ENCODE measurements around the gene RNF11. TPM values are rescaled to one million over a fixed set of nuclear protein-coding genes. Genes with fewer than 3 reads are reported as not detected.

RNF11 gene
- total RNA-seq, 4 donors from 2014 or later, result 70.6 to 110 (median 82.8) TPM

DNA sequence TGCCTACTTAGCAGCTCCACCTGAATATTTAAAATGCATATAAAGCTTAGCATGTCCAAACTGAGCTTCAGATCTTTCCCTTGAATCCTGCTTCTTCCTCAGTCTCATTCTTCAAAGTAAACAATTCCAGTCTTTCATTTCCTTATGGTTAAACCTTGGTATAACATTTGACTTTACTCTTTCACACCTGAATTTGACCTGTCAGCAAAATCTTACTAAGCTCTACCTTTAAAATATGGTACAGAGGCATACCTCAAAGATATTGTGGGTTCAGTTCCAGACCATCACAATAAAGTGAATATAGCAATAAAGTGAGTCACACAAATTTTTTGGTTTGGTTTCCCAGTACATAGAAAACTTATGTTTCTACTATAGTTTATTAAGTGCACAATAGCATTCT lies 42.5 kb upstream of the RNF11 start:
- intact Hi-C loops (cut with DNase I), result loop anchor here (5.0 to 10.0 kb wide), 2 partner anchors 99 to 419 kb away; no protein-coding TSS in a partner anchor
- TF ChIP-seq, protein P1, sequence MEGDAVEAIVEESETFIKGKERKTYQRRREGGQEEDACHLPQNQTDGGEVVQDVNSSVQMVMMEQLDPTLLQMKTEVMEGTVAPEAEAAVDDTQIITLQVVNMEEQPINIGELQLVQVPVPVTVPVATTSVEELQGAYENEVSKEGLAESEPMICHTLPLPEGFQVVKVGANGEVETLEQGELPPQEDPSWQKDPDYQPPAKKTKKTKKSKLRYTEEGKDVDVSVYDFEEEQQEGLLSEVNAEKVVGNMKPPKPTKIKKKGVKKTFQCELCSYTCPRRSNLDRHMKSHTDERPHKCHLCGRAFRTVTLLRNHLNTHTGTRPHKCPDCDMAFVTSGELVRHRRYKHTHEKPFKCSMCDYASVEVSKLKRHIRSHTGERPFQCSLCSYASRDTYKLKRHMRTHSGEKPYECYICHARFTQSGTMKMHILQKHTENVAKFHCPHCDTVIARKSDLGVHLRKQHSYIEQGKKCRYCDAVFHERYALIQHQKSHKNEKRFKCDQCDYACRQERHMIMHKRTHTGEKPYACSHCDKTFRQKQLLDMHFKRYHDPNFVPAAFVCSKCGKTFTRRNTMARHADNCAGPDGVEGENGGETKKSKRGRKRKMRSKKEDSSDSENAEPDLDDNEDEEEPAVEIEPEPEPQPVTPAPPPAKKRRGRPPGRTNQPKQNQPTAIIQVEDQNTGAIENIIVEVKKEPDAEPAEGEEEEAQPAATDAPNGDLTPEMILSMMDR (IDR thresholded peaks at IDR 0.05), result no peak
- TF ChIP-seq POLR2A (IDR thresholded peaks at IDR 0.05), result no peak
- no peak for DNase-seq
- H3K9me3 ChIP-seq, result no peaks in the 10 kb centered on the region
- no peaks in the 10 kb centered on the region for H3K27me3 ChIP-seq
- H3K4me1 ChIP-seq, result no peaks in the 10 kb centered on the region
- no peaks in the 10 kb centered on the region for H3K36me3 ChIP-seq
- no peak overlapping the region for H3K27ac ChIP-seq
- H3K4me3 ChIP-seq, result no peak overlapping the region

DNA sequence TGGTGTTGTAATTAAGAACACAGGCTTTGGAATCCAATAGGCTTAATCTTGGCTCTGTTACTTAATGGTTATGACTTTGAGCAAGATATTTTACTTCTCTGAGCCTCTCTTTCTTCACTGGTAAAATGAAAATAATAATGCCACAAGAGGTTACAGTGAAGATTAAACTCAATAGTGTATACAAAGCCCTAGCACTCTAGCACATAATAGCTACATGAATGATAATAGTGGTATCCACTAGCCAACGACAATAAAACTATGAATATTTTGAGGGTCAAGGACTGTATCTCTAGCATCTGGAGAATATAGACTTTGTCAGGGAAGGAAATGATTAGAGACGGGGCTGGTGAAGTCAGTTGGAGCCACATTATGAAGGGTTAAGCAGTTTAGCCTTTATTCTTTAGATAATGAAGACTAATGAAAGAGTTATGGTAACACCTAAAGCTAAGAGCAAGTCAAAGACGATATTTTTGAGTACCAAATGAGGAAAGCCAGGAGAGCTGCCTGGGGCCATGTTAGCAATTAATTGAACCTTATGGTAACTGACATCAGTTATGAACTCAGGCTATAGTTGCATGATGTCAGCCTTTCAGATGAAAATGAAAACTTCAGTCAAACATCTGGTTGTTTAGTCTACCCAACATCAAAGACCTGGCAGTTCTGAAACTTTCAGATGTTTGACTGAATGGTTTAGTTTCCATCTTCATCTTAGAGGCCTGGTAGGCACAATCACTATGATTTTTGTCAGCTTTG lies 32.8 kb upstream of the RNF11 start:
- H3K36me3 ChIP-seq, result no peaks in the 10 kb centered on the region
- no peaks in the 10 kb centered on the region for H3K9me3 ChIP-seq
- TF ChIP-seq, protein P1 (IDR thresholded peaks at IDR 0.05), result no peak
- no peak for TF ChIP-seq POLR2A (IDR thresholded peaks at IDR 0.05)
- H3K27ac ChIP-seq, result no peak overlapping the region
- no peak overlapping the region for H3K4me3 ChIP-seq
- WGBS, 2 donors, result 72 to 84% methylated on average over 3 of the region's 3 CpGs
- intact Hi-C loops (cut with DNase I), result no loop called here
- H3K27me3 ChIP-seq, result no peaks in the 10 kb centered on the region
- no peak for DNase-seq
- H3K4me1 ChIP-seq, result no peaks in the 10 kb centered on the region

DNA sequence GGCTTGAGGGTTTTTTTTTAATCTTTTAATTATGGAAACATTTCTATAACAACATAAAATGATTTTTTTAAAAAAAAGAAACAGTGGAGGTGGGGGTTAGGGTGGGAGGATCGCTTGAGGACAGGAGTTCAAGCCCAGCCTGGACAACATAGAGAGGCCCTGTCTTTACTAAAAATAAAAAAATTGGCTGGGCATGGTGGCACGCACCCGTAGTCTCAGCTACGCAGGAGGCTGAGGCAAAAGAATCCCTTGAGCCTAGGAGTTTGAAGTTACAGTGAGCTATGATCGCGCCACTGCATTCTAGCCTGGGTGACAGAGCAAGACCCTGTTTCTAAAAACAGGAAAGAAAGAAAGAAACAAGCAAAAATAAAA lies 32.2 kb upstream of the RNF11 start:
- 91 to 94% methylated on average over 6 of the region's 6 CpGs for WGBS, 2 donors
- Histone ChIP-seq H3K4me3 (no peak overlapping the region), H3K36me3 (no peaks in the 10 kb centered on the region), H3K9me3 (no peaks in the 10 kb centered on the region), H3K4me1 (no peaks in the 10 kb centered on the region), H3K27me3 (no peaks in the 10 kb centered on the region), H3K27ac (no peak overlapping the region)
- no peak for DNase-seq
- intact Hi-C loops (cut with DNase I), result no loop called here
- TF ChIP-seq POLR2A (IDR thresholded peaks at IDR 0.05), result no peak
- TF ChIP-seq, protein P1 (IDR thresholded peaks at IDR 0.05), result no peak

DNA sequence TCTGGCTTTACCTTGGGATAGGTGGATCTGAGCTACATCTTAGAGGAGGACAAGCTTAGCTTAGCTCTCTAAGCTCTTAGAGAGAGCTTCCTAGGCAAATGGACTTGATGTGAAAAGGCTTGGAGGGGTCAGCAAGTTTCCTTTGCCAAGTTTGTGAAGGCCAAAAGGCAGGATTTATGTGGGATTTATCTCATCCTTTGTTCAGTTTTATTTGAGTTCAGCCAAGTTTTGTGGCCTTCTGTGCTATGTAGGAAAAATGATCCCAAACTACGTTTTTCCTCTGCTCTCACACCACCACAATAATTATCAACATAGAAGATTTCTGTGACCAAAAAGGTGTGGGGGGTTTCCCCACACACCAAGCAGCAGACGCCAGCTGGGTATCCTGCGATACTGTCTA lies 26.0 kb upstream of the RNF11 start:
- Histone ChIP-seq H3K4me3 (no peak overlapping the region), H3K9me3 (no peaks in the 10 kb centered on the region), H3K36me3 (no peaks in the 10 kb centered on the region), H3K4me1 (peaks cover 2 to 12% (median 5%) of the 10 kb centered on the region in 3 donors), H3K27ac (no peak overlapping the region), H3K27me3 (no peaks in the 10 kb centered on the region)
- intact Hi-C loops (cut with DNase I), result no loop called here
- DNase-seq, result no peak
- 71 to 74% methylated on average over 3 of the region's 3 CpGs for WGBS, 2 donors
- TF ChIP-seq, protein P1 (IDR thresholded peaks at IDR 0.05), result no peak
- no peak for TF ChIP-seq POLR2A (IDR thresholded peaks at IDR 0.05)

DNA sequence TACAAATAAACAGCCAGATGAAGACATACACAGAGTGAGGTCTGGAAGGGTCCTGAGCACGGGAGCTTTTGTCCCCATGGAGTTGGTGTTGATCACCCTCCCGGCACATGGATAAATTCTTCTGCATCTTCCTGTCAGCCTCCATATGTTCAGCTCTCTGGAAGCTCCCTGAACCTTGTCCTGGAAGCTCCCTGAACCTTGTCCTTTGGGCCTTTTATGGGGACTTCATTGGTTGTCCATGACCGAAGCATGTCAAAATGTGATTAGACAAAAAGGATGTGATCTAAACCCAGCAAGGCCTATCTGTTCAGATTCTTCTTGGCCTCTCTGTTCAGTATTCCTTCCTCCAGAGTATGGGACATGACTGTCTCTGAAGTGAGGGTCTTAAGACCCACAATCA lies 25.4 kb upstream of the RNF11 start:
- peaks cover 4 to 18% (median 5%) of the 10 kb centered on the region in 3 donors for H3K4me1 ChIP-seq
- H3K4me3 ChIP-seq, result no peak overlapping the region
- no peaks in the 10 kb centered on the region for H3K9me3 ChIP-seq
- no peak for TF ChIP-seq POLR2A (IDR thresholded peaks at IDR 0.05)
- TF ChIP-seq, protein P1 (IDR thresholded peaks at IDR 0.05), result no peak
- H3K36me3 ChIP-seq, result no peaks in the 10 kb centered on the region
- H3K27ac ChIP-seq, result no peak overlapping the region
- DNase-seq, result no peak
- no peaks in the 10 kb centered on the region for H3K27me3 ChIP-seq
- 83 to 85% methylated on average over 2 to 3 of the region's 3 CpGs for WGBS, 2 donors
- intact Hi-C loops (cut with DNase I), result no loop called here

All from esophagus squamous epithelium (tissue), 5 donors.